Natural killer cell (primary cell): ENCODE results near the gene MAPK8. TPM values are rescaled to one million over a fixed set of nuclear protein-coding genes. Genes with fewer than 3 reads are reported as not detected.

ENCODE experiments used
- ATAC-seq, 3 donors: fragments of 150-1000 bp in 2 of 3; fragments of 200-7000 bp in 1 of 3; cut with Tn5 transposase; 1 replicate in 1 of 3; 2 replicates in 2 of 3; pipeline ENCODE4 v1.10.0; 2021; ENCODE audit warnings: mild to moderate bottlenecking in 2 of 3, moderate library complexity in 2 of 3
- DNase-seq, 2 donors: peaks; one replicate each; pipeline versions ENCODE4 v3.0.0 to v3.0.0-alpha.2; 2013 to 2021; ENCODE audit warnings: mixed read lengths in 1 of 2
- H3K27ac ChIP-seq: one replicate; pipeline ENCODE4 v1.5.1; 2013; ENCODE audit warnings: mild to moderate bottlenecking, low read length
- H3K27me3 ChIP-seq: one replicate; pipeline ENCODE4 v1.6.1; 2013; ENCODE audit warnings: low read length; ENCODE audit not compliant: control insufficient read depth, insufficient read depth
- H3K36me3 ChIP-seq: one replicate; pipeline ENCODE4 v1.6.1; 2013; ENCODE audit warnings: low read length; ENCODE audit not compliant: control insufficient read depth, insufficient read depth
- H3K4me1 ChIP-seq: one replicate; pipeline ENCODE4 v1.6.1; 2013; ENCODE audit warnings: low read length; ENCODE audit not compliant: control insufficient read depth, insufficient read depth
- H3K4me3 ChIP-seq: one replicate; pipeline ENCODE4 v1.5.1; 2013; ENCODE audit warnings: low read length
- H3K9me3 ChIP-seq: one replicate; pipeline ENCODE4 v1.6.1; 2013; ENCODE audit warnings: low read length; ENCODE audit not compliant: control insufficient read depth, insufficient read depth
- H3K27ac Mint-ChIP-seq, 2 donors: one replicate each; pipeline ENCODE4 v1.8.0; 2022; ENCODE audit warnings: mild to moderate bottlenecking in 2 of 2, mixed read lengths in 2 of 2, moderate library complexity in 1 of 2
- H3K27me3 Mint-ChIP-seq, 2 donors: one replicate each; pipeline ENCODE4 v1.8.0; 2022; ENCODE audit warnings: low read depth in 2 of 2, mixed read lengths in 2 of 2
- H3K36me3 Mint-ChIP-seq: one replicate; pipeline ENCODE4 v1.8.0; 2022; ENCODE audit warnings: mixed read lengths
- H3K4me1 Mint-ChIP-seq, 2 donors: one replicate each; pipeline ENCODE4 v1.8.0; 2022; ENCODE audit warnings: mixed read lengths in 2 of 2
- H3K4me3 Mint-ChIP-seq: one replicate; pipeline ENCODE4 v1.8.0; 2022; ENCODE audit warnings: mild to moderate bottlenecking, moderate library complexity, mixed read lengths
- H3K9me3 Mint-ChIP-seq, 2 donors: one replicate each; pipeline ENCODE4 v1.8.0; 2022; ENCODE audit warnings: mixed read lengths in 2 of 2
- WGBS: methylation state at CpG from one replicate; pipeline ENCODE4 v1.1.7; 2013; ENCODE audit warnings: missing lambda C conversion rate; ENCODE audit not compliant: insufficient coverage; 5-methylcytosine and 5-hydroxymethylcytosine counted together
- intact Hi-C: fragments of 100-400 bp; cut with micrococcal nuclease; formaldehyde crosslinking; loops from one replicate; pipeline ENCODE4 v1.14.2; 2022
- total RNA-seq, 4 donors: library from RNA; stranded (reverse); fragments of 120-200 nt in 1 of 4; gene quantifications; one replicate each; pipeline versions ENCODE4 v1.2.3 to v1.2.4, GENCODE V29; 2013 to 2022
- TF ChIP-seq, protein P1 (sequence below): fragments of 200-600 bp; IDR thresholded peaks from one replicate; pipeline ENCODE4 v1.8.0; 2022; ENCODE audit warnings: antibody characterized with exemption

The MAPK8 gene
- total RNA-seq, 3 donors from 2014 or later (not counting 1 experiment from before 2014, with no cell fraction given), result 37.3 to 44.5 (median 40.8) TPM

DNA sequence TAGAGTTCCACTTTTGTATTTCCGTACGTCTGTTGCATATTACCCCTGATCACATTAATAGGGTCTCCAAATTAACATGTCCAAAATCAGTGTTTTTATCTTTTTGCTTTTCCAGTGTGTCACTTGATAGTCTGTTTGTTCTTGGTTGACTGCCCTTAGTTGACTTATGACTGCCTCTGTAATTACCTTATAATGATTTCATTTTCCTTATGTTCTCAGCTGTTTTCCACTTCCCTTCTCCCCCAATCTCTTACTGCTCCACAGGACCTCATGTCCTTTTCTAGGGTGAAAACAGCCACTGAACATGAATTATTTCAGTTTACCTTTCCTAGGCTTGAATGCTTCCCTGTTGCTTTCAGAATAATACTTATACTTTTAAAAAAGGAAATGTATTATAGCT is 54.7 kb downstream of the MAPK8 start:
- TF ChIP-seq, protein P1, sequence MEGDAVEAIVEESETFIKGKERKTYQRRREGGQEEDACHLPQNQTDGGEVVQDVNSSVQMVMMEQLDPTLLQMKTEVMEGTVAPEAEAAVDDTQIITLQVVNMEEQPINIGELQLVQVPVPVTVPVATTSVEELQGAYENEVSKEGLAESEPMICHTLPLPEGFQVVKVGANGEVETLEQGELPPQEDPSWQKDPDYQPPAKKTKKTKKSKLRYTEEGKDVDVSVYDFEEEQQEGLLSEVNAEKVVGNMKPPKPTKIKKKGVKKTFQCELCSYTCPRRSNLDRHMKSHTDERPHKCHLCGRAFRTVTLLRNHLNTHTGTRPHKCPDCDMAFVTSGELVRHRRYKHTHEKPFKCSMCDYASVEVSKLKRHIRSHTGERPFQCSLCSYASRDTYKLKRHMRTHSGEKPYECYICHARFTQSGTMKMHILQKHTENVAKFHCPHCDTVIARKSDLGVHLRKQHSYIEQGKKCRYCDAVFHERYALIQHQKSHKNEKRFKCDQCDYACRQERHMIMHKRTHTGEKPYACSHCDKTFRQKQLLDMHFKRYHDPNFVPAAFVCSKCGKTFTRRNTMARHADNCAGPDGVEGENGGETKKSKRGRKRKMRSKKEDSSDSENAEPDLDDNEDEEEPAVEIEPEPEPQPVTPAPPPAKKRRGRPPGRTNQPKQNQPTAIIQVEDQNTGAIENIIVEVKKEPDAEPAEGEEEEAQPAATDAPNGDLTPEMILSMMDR, result no peak
- intact Hi-C loops, result no loop called here
- H3K27ac Mint-ChIP-seq, result no peak overlapping the region
- no peaks in the 10 kb centered on the region for H3K36me3 ChIP-seq
- WGBS, result 100% methylated on average over 2 of the region's 2 CpGs
- H3K36me3 Mint-ChIP-seq, result no peaks in the 10 kb centered on the region
- H3K4me1 Mint-ChIP-seq, result peaks cover 33 to 47% of the 10 kb centered on the region in 2 donors
- no peaks in the 10 kb centered on the region for H3K27me3 ChIP-seq
- H3K4me1 ChIP-seq, result no peaks in the 10 kb centered on the region
- H3K4me3 ChIP-seq, result no peak overlapping the region
- H3K9me3 ChIP-seq, result no peaks in the 10 kb centered on the region
- ATAC-seq (no peak), DNase-seq (no peak)
- no peaks in the 10 kb centered on the region for H3K9me3 Mint-ChIP-seq
- H3K27me3 Mint-ChIP-seq, result no peaks in the 10 kb centered on the region
- H3K27ac ChIP-seq, result no peak overlapping the region
- H3K4me3 Mint-ChIP-seq, result no peak overlapping the region

DNA sequence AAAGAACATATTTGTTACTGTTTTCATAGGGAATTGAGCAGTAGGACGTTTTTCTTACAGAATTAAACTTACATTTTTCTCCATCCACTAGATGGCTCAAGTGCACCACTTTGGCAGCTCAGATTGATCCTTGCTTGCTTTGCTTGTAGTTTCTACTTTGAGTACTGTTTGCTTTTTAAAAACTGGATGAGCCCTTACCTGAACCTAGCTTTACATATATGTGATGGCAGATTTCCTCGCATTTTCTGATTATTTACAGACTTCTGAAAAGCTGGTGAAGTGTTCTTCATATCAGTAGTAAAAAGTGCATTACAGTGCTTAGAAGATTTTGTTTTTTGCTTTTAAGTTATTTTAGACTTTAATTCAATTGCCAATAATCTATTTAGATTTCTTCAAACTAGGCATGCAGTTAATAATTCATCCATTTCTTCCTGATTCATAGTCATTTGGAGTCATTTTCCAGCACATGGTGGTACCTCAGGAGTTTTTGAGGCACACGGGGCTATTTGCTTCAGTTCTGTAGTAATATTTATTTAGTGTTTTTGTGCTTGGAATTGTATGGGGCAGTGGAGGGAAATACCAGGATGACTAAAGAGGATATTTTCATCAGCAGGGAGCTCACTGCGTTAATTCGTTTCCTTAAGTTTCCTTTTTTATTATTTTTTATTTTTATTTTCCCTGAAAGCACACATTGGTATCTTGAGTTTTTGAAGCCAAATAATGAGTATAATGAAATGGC is 57.3 kb downstream of the MAPK8 start:
- Histone ChIP-seq H3K27me3 (no peaks in the 10 kb centered on the region), H3K36me3 (no peaks in the 10 kb centered on the region), H3K4me1 (no peaks in the 10 kb centered on the region), H3K9me3 (no peaks in the 10 kb centered on the region), H3K27ac (no peak overlapping the region), H3K4me3 (no peak overlapping the region)
- Mint-ChIP-seq H3K36me3 (no peaks in the 10 kb centered on the region), H3K27me3 (no peaks in the 10 kb centered on the region), H3K4me1 (peaks cover 23 to 35% of the 10 kb centered on the region in 2 donors), H3K4me3 (no peak overlapping the region), H3K27ac (peak overlapping the region in 1 of 2 donors; percentile 26), H3K9me3 (no peaks in the 10 kb centered on the region)
- ATAC-seq (peak in 2 of 3 donors; percentile 53 to 58), DNase-seq (peak in 1 of 2 donors; percentile 66)
- TF ChIP-seq, protein P1, result peak; percentile 58
- 57% methylated on average over 3 of the region's 5 CpGs for WGBS
- intact Hi-C loops, result loop anchor here (1.0 kb wide), 1 partner anchor 293 kb away; no protein-coding TSS in a partner anchor

DNA sequence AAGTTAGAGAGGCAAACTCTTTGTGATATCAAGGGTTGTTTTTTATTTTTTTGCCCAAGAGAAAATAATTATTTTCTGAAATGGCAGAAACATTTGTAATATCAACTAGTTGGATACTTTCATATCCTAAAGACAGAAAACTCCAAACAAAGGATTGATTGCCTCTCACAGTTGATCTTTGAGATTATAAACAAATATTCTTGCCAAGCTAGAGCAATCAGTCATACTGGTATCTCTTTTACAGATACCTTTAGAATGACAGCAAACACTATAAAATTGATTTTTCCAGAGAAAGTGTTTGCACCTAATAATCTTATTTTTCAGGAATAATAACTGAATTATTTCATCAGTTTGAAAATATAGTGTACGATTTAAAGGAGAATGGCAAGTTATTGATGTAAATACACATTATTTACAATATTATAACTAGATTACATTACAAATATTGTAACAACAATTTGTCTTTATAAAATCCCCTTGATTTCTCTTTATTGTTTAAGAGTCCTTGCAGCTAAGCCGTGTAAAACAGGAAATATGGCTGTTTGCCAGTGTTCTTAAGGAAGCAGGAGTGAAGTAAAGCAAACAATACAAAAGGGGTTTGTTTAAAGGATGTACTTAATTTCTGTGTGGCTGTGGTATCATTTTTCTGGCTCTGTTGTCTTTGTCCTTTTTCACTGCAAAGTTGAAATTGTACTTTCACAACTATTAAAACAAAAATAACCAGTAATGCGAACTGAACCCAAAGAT is 58.4 kb downstream of the MAPK8 start:
- Mint-ChIP-seq H3K27ac (no peak overlapping the region), H3K4me1 (peaks cover 20 to 32% of the 10 kb centered on the region in 2 donors), H3K9me3 (no peaks in the 10 kb centered on the region), H3K36me3 (no peaks in the 10 kb centered on the region), H3K27me3 (no peaks in the 10 kb centered on the region), H3K4me3 (no peak overlapping the region)
- TF ChIP-seq, protein P1, result no peak
- H3K36me3 ChIP-seq, result no peaks in the 10 kb centered on the region
- ATAC-seq (no peak), DNase-seq (no peak)
- WGBS, result 71% methylated on average over 2 of the region's 3 CpGs
- no peaks in the 10 kb centered on the region for H3K9me3 ChIP-seq
- H3K27ac ChIP-seq, result no peak overlapping the region
- H3K4me3 ChIP-seq, result no peak overlapping the region
- H3K27me3 ChIP-seq, result no peaks in the 10 kb centered on the region
- intact Hi-C loops, result no loop called here
- H3K4me1 ChIP-seq, result no peaks in the 10 kb centered on the region
